Measurements from ENCODE around the gene SORBS2. TPM values are rescaled to one million over a fixed set of nuclear protein-coding genes. Genes with fewer than 3 reads are reported as not detected.

Gene SORBS2
- total and polyA plus RNA-seq, 3 donors from 2014 or later = 20.2 to 47.7 (median 26.0) TPM

- no peak overlapping the region for H3K4me3 ChIP-seq
- H3K27ac ChIP-seq = no peak overlapping the region
- no peaks in the 10 kb centered on the region for H3K4me1 ChIP-seq
- intact Hi-C loops (cut with DNase I; ENCODE audit: low total_unique reads) = no loop called here
- DNase-seq = no peak
- no peak for TF ChIP-seq POLR2A (IDR thresholded peaks at IDR 0.05)
- TF ChIP-seq, protein P1, sequence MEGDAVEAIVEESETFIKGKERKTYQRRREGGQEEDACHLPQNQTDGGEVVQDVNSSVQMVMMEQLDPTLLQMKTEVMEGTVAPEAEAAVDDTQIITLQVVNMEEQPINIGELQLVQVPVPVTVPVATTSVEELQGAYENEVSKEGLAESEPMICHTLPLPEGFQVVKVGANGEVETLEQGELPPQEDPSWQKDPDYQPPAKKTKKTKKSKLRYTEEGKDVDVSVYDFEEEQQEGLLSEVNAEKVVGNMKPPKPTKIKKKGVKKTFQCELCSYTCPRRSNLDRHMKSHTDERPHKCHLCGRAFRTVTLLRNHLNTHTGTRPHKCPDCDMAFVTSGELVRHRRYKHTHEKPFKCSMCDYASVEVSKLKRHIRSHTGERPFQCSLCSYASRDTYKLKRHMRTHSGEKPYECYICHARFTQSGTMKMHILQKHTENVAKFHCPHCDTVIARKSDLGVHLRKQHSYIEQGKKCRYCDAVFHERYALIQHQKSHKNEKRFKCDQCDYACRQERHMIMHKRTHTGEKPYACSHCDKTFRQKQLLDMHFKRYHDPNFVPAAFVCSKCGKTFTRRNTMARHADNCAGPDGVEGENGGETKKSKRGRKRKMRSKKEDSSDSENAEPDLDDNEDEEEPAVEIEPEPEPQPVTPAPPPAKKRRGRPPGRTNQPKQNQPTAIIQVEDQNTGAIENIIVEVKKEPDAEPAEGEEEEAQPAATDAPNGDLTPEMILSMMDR (IDR thresholded peaks at IDR 0.05) = no peak
- WGBS, 2 donors = 84 to 87% methylated on average over 13 to 18 of the region's 18 CpGs
- H3K36me3 ChIP-seq (ENCODE audit: low read depth, missing control alignments) = no peaks in the 10 kb centered on the region
- no peaks in the 10 kb centered on the region for H3K9me3 ChIP-seq
- H3K27me3 ChIP-seq = no peaks in the 10 kb centered on the region
These were observed 99.5 kb downstream of the SORBS2 start for GRCh38 chr4:185712350-185713024.

GRCh38 chr4:185711726-185712125 lies 100.3 kb downstream of the SORBS2 start:
- H3K36me3 ChIP-seq (ENCODE audit: low read depth, missing control alignments) = no peaks in the 10 kb centered on the region
- H3K27ac ChIP-seq = no peak overlapping the region
- WGBS, 2 donors = 82 to 90% methylated on average over 3 to 4 of the region's 4 CpGs
- no peaks in the 10 kb centered on the region for H3K27me3 ChIP-seq
- H3K9me3 ChIP-seq = no peaks in the 10 kb centered on the region
- intact Hi-C loops (cut with DNase I; ENCODE audit: low total_unique reads) = no loop called here
- DNase-seq = no peak
- no peak overlapping the region for H3K4me3 ChIP-seq
- no peak for TF ChIP-seq POLR2A (IDR thresholded peaks at IDR 0.05)
- TF ChIP-seq, protein P1 (IDR thresholded peaks at IDR 0.05) = no peak
- H3K4me1 ChIP-seq = no peaks in the 10 kb centered on the region

- intact Hi-C loops (cut with DNase I; ENCODE audit: low total_unique reads) = no loop called here
- Histone ChIP-seq H3K9me3 (no peaks in the 10 kb centered on the region), H3K27ac (no peak overlapping the region), H3K4me3 (no peak overlapping the region), H3K36me3 (ENCODE audit: low read depth, missing control alignments) (no peaks in the 10 kb centered on the region), H3K4me1 (no peaks in the 10 kb centered on the region), H3K27me3 (no peaks in the 10 kb centered on the region)
- TF ChIP-seq, protein P1 (IDR thresholded peaks at IDR 0.05) = no peak
- DNase-seq = no peak
- 70 to 77% methylated on average over 11 of the region's 11 CpGs for WGBS, 2 donors
These were observed 101.5 kb downstream of the SORBS2 start for GRCh38 chr4:185710487-185710995.

- Histone ChIP-seq H3K27ac (no peak overlapping the region), H3K4me1 (no peaks in the 10 kb centered on the region)
- no peak for DNase-seq
These were observed 102.0 kb downstream of the SORBS2 start for GRCh38 chr4:185709802-185710486.

More at GRCh38 chr4:185709802-185710486, 102.0 kb downstream of the SORBS2 start:
- no peak for TF ChIP-seq POLR2A (IDR thresholded peaks at IDR 0.05)
- TF ChIP-seq, protein P1 (IDR thresholded peaks at IDR 0.05) = no peak
- intact Hi-C loops (cut with DNase I; ENCODE audit: low total_unique reads) = no loop called here
- Histone ChIP-seq H3K4me3 (no peak overlapping the region), H3K36me3 (ENCODE audit: low read depth, missing control alignments) (no peaks in the 10 kb centered on the region), H3K9me3 (no peaks in the 10 kb centered on the region), H3K27me3 (no peaks in the 10 kb centered on the region)
- 55 to 65% methylated on average over 8 of the region's 8 CpGs for WGBS, 2 donors

Measured in testis (tissue), 3 donors.